Tibial nerve (tissue), 4 donors: ENCODE results near the gene LRFN2.

ENCODE experiments used
- EP300 ChIP-seq, 2 donors: sonication (generic); formaldehyde crosslinking; IDR thresholded peaks; one replicate each; pipeline ENCODE4 v1.6.1; 2017; ENCODE audit warnings: antibody characterized with exemption in 2 of 2, mild to moderate bottlenecking in 1 of 2
- TF ChIP-seq, protein P1 (sequence below), 5 experiments: fragments of 200-600 bp in 3 of 5; fragments of 450-650 bp in 2 of 5; sonication (generic) in 3 of 5; IDR thresholded peaks; one replicate each; pipeline ENCODE4 v1.5.1; 2016 to 2019; ENCODE audit warnings: antibody characterized with exemption in 5 of 5, mild to moderate bottlenecking in 3 of 5, moderate library complexity in 2 of 5

DNA sequence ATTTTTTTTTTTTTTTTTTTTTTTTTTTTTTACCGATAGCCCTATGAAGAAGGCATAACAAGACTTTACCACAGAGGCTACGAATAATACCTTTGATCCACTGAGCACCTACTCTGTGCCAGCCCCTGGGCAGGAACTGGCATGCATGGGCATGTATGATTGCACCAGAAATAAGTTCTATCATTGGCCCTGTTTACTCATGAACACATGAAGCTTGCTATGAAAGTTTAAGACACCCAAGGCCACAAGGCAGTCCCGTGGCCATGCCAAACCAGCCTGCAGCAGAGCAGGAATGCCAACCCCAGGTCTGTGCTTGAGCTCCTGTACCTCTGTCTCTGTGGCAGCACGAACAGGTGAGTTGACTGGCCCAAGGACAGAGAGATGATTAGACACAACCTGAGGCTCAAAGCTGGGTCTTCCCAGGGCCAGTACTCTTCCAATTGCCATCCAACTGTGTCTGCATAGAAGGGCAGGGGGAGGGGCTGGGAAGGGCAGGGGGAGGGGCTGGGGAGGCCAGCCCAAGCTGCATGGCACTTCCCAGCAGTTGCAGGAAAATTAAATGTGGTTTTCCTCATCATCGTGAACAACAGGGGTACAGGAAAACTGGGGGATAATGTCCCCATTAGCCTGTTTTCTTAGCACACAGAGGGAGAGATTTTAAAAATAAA, 63.5 kb downstream of the LRFN2 start:
- TF ChIP-seq, protein P1, sequence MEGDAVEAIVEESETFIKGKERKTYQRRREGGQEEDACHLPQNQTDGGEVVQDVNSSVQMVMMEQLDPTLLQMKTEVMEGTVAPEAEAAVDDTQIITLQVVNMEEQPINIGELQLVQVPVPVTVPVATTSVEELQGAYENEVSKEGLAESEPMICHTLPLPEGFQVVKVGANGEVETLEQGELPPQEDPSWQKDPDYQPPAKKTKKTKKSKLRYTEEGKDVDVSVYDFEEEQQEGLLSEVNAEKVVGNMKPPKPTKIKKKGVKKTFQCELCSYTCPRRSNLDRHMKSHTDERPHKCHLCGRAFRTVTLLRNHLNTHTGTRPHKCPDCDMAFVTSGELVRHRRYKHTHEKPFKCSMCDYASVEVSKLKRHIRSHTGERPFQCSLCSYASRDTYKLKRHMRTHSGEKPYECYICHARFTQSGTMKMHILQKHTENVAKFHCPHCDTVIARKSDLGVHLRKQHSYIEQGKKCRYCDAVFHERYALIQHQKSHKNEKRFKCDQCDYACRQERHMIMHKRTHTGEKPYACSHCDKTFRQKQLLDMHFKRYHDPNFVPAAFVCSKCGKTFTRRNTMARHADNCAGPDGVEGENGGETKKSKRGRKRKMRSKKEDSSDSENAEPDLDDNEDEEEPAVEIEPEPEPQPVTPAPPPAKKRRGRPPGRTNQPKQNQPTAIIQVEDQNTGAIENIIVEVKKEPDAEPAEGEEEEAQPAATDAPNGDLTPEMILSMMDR (IDR thresholded peaks at IDR 0.05): no peak
- no peak for TF ChIP-seq EP300 (IDR thresholded peaks at IDR 0.05)
